Erythroblast (primary cell): ENCODE results near the gene NKAIN4.

Source experiments
- GATA1 ChIP-seq: IDR thresholded peaks from 2 replicates; pipeline ENCODE4 v1.6.1; 2011; ENCODE audit warnings: low read depth, mild to moderate bottlenecking, control low read depth, low read length, moderate library complexity
- POLR2A ChIP-seq: IDR thresholded peaks from 2 replicates; pipeline ENCODE4 v1.6.1; 2011; ENCODE audit warnings: mild to moderate bottlenecking, low read length

DNA sequence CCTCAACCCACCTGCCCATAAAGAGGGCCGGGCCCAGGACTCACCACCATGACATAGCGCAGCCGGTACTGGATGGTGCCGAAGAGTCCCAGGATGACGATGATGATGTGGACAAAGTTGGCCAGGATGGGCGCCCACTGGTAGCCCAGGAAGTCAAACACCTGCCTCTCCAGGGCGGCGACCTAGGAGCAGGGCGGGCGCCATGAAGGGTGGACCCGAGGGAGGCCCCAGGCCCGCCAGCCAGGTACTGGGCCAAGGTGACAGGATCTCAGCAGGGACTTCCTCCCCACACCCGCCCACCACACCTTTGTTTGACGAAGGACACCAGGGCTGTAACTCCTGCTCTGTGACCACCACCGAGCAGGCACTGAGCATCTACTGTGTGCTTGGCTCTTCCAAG is 4.4 kb downstream of the NKAIN4 start:
- TF ChIP-seq POLR2A (no peak), GATA1 (no peak)
